ENCODE results near the gene CAPNS1.

GRCh38 chr19:36196249-36196648 is 56.4 kb downstream of the CAPNS1 start:
- no peak for TF ChIP-seq CTCF (IDR thresholded peaks at IDR 0.05)
- no peak for TF ChIP-seq POLR2A (IDR thresholded peaks at IDR 0.05)

Measured in suprapubic skin (tissue), 3 donors.